Kidney (tissue), 14 donors: ENCODE measurements around the gene RGR. TPM values are rescaled to one million over a fixed set of nuclear protein-coding genes. Genes with fewer than 3 reads are reported as not detected.

ENCODE experiments used
- DNase-seq, 5 donors: peaks; one replicate each; pipeline ENCODE4 v3.0.0-alpha.2; 2013 to 2020
- FAIRE-seq: peaks from 2 replicates; lab custom pipeline; 2012; peaks lifted over from hg19 to GRCh38; lab: Jason Lieb, UNC
- H3K27ac ChIP-seq, 2 donors: one replicate each; pipeline ENCODE4 v1.7.0; 2013; ENCODE audit warnings: low read depth in 2 of 2, low read length in 2 of 2, inconsistent platforms in 1 of 2
- H3K27me3 ChIP-seq: one replicate; pipeline ENCODE4 v1.7.1; 2013; ENCODE audit warnings: low read length, inconsistent platforms; ENCODE audit not compliant: control insufficient read depth, insufficient read depth
- H3K36me3 ChIP-seq, 3 donors: one replicate each; pipeline versions ENCODE4 v1.7.0 to v1.7.1; 2013; ENCODE audit warnings: low read length in 3 of 3, control low read depth in 1 of 3, inconsistent platforms in 1 of 3; ENCODE audit not compliant: insufficient read depth in 3 of 3, control insufficient read depth in 2 of 3
- H3K4me1 ChIP-seq, 3 donors: one replicate each; pipeline versions ENCODE4 v1.7.0 to v1.7.1; 2013; ENCODE audit warnings: low read length in 3 of 3, inconsistent platforms in 1 of 3, low read depth in 1 of 3; ENCODE audit not compliant: control insufficient read depth in 2 of 3, insufficient read depth in 2 of 3
- H3K4me3 ChIP-seq, 3 donors: one replicate each; pipeline versions ENCODE4 v1.7.0 to v1.8.1; 2013; ENCODE audit warnings: low read length in 3 of 3, control low read depth in 1 of 3, inconsistent platforms in 1 of 3
- H3K9ac ChIP-seq, 3 donors: one replicate each; pipeline versions ENCODE4 v1.7.0 to v1.7.1; 2013; ENCODE audit warnings: low read length in 3 of 3, control low read depth in 1 of 3, inconsistent platforms in 1 of 3
- H3K9me3 ChIP-seq, 3 donors: one replicate each; pipeline versions ENCODE4 v1.7.0 to v1.7.1; 2013; ENCODE audit warnings: low read length in 3 of 3, control low read depth in 1 of 3, inconsistent platforms in 1 of 3; ENCODE audit not compliant: control insufficient read depth in 2 of 3, insufficient read depth in 1 of 3
- CTCF ChIP-seq: IDR thresholded peaks from 3 replicates; pipeline ENCODE4 v1.5.1; 2012; ENCODE audit warnings: mild to moderate bottlenecking, moderate library complexity, borderline replicate concordance; ENCODE audit not compliant: insufficient read depth; ENCODE audit errors: extremely low read depth
- intact Hi-C: fragments of 100-400 bp; cut with DNase I; formaldehyde crosslinking; loops from one replicate; pipeline ENCODE4 v1.11.1; 2022
- polyA plus RNA-seq: library from polyadenylated mRNA; stranded (reverse); fragments of 350-450 nt; fragmentation: Illumina TruSeq; extraction: RNeasy Lipid Tissue Mini Kit (QIAGEN cat#74804); gene quantifications from one replicate; pipeline ENCODE4 v1.2.3, GENCODE V29; 2014; ENCODE audit warnings: low read depth, low replicate concordance; ENCODE audit not compliant: insufficient read depth
- total RNA-seq: library from RNA; stranded (reverse); fragmentation: NEBNext Ultra II Directional; extraction: Animal tissue kit (Norgen Biotek cat#: 25700); gene quantifications from one replicate; pipeline ENCODE4 v1.2.1, GENCODE V29; 2021
- donor health status: control.
- donor health status: control.
- donor health status: control.
- donor health status: control.
- donor health status: control.
- donor health status: DM: yes; HTN: yes; CAD: no.
- donor health status: Normal renal cell carcinoma (clear cell type).

The RGR gene
- total and polyA plus RNA-seq, 2 donors from 2014 or later: not detected

- FAIRE-seq (no peak), DNase-seq (no peak)
- Histone ChIP-seq H3K4me1 (no peaks in the 10 kb centered on the region), H3K9ac (no peak overlapping the region), H3K27me3 (no peaks in the 10 kb centered on the region), H3K4me3 (no peak overlapping the region), H3K27ac (no peak overlapping the region), H3K36me3 (no peaks in the 10 kb centered on the region), H3K9me3 (no peaks in the 10 kb centered on the region)
- intact Hi-C loops: no loop called here
- TF ChIP-seq CTCF: no peak
Observed at GRCh38 chr10:84294766-84295447, 50.1 kb downstream of the RGR start.

- intact Hi-C loops: no loop called here
- no peak overlapping the region for H3K9ac ChIP-seq
- H3K9me3 ChIP-seq: no peaks in the 10 kb centered on the region
- no peak for FAIRE-seq
- no peaks in the 10 kb centered on the region for H3K4me1 ChIP-seq
- no peaks in the 10 kb centered on the region for H3K36me3 ChIP-seq
- H3K4me3 ChIP-seq: no peak overlapping the region
- no peaks in the 10 kb centered on the region for H3K27me3 ChIP-seq
- no peak for TF ChIP-seq CTCF
- peak in 1 of 5 donors; percentile 5 for DNase-seq
- no peak overlapping the region for H3K27ac ChIP-seq
Observed at GRCh38 chr10:84296091-84296981, 51.5 kb downstream of the RGR start.

GRCh38 chr10:84298057-84298456 is 53.2 kb downstream of the RGR start:
- H3K9ac ChIP-seq: no peak overlapping the region
- H3K27ac ChIP-seq: no peak overlapping the region
- no peak overlapping the region for H3K4me3 ChIP-seq
- no peaks in the 10 kb centered on the region for H3K9me3 ChIP-seq
- DNase-seq (no peak), FAIRE-seq (no peak)
- H3K36me3 ChIP-seq: no peaks in the 10 kb centered on the region
- H3K4me1 ChIP-seq: no peaks in the 10 kb centered on the region
- H3K27me3 ChIP-seq: no peaks in the 10 kb centered on the region
- no peak for TF ChIP-seq CTCF
- intact Hi-C loops: no loop called here
